K562 (cell line): Measurements from ENCODE around the gene CD52. TPM values are rescaled to one million over a fixed set of nuclear protein-coding genes. Genes with fewer than 3 reads are reported as not detected.

Source experiments
- ATAC-seq: fragments of 200-7000 bp; cut with Tn5 transposase; 3 replicates; pipeline ENCODE4 v1.9.1; 2020; ENCODE audit warnings: moderate library complexity
- BruUV-seq: library from RNA; stranded (reverse); fragments of 400-500 nt; replicated peaks from 2 replicates; lab custom pipeline; 2021; lab: Mats Ljungman, UMichigan
- CTCF ChIA-PET: fragments of 300-600 bp; formaldehyde crosslinking; extraction: SDS; loops from one replicate; lab custom pipeline; 2021; ENCODE audit warnings: low intra/inter-chr PET ratio; lab: Yijun Ruan, JAX
- POLR2A ChIA-PET: fragments of 300-600, 350-650 bp; sonication (Branson Sonifier 250); formaldehyde crosslinking; extraction: SDS; loops from one replicate; lab custom pipeline; 2021; ENCODE audit warnings: antibody characterized with exemption, inconsistent platforms; lab: Yijun Ruan, JAX
- DNase-seq, 4 experiments: peaks; one replicate each; pipeline versions ENCODE4 v3.0.0 to v3.0.0-alpha.2; 2011 to 2018; ENCODE audit warnings: low spot score in 3 of 4, mixed read lengths in 3 of 4; ENCODE audit errors: extremely low read depth in 1 of 4
- FAIRE-seq: peaks from 2 replicates; lab custom pipeline; 2011; peaks lifted over from hg19 to GRCh38; lab: Jason Lieb, UNC
- H2AFZ ChIP-seq: 2 replicates; pipeline ENCODE4 v1.6.0; 2011; ENCODE audit warnings: low read depth, low read length, control low read depth, inconsistent platforms
- H3K27ac ChIP-seq: fragments of 200-600 bp; 3 replicates; pipeline ENCODE4 v1.8.0; 2011; ENCODE audit warnings: low read depth, mild to moderate bottlenecking, control low read depth, inconsistent platforms, low read length, moderate library complexity, mixed read lengths; ENCODE audit errors: extremely low read depth
- H3K27me3 ChIP-seq, 2 experiments: fragments of 300-600 bp in 1 of 2; 2 replicates in 1 of 2; 3 replicates in 1 of 2; pipeline versions ENCODE4 v1.6.0 to v1.8.0; 2011; ENCODE audit warnings: inconsistent platforms in 2 of 2, low read length in 2 of 2, mild to moderate bottlenecking in 1 of 2, mixed read lengths in 1 of 2, moderate library complexity in 1 of 2; ENCODE audit not compliant: control insufficient read depth in 2 of 2, insufficient read depth in 2 of 2
- H3K36me3 ChIP-seq: fragments of 300-600 bp; 3 replicates; pipeline ENCODE4 v1.8.0; 2011; ENCODE audit warnings: mild to moderate bottlenecking, low read length, inconsistent platforms; ENCODE audit not compliant: control insufficient read depth, insufficient read depth
- H3K4me1 ChIP-seq, 2 experiments: fragments of 200-600 bp in 1 of 2; replicated peaks in 1 of 2; 2 replicates in 1 of 2; 3 replicates in 1 of 2; pipeline versions ENCODE4 v1.5.1 to v1.8.0; 2011; ENCODE audit warnings: inconsistent platforms in 2 of 2, low read length in 2 of 2, mild to moderate bottlenecking in 1 of 2, mixed read lengths in 1 of 2, moderate library complexity in 1 of 2; ENCODE audit not compliant: control insufficient read depth in 2 of 2, insufficient read depth in 2 of 2
- H3K4me2 ChIP-seq: 2 replicates; pipeline ENCODE4 v1.6.1; 2011; ENCODE audit warnings: low read length, control low read depth, inconsistent platforms, mixed read lengths; ENCODE audit not compliant: insufficient read depth
- H3K4me3 ChIP-seq: fragments of 200-600 bp; sonication (generic), shearing (Covaris generic); 2 replicates; pipeline ENCODE4 v1.5.1; 2016; ENCODE audit warnings: control low read depth, inconsistent platforms
- H3K79me2 ChIP-seq: fragments of 200-600 bp; 3 replicates; pipeline ENCODE4 v1.8.0; 2011; ENCODE audit warnings: low read length, inconsistent platforms; ENCODE audit not compliant: control insufficient read depth, insufficient read depth
- H3K9ac ChIP-seq, 2 experiments: 2 replicates each; pipeline versions ENCODE4 v1.6.0 to v1.6.1; 2011; ENCODE audit warnings: low read depth in 2 of 2, low read length in 2 of 2, control low read depth in 1 of 2, inconsistent platforms in 1 of 2, mild to moderate bottlenecking in 1 of 2, mixed read lengths in 1 of 2; ENCODE audit not compliant: insufficient read depth in 1 of 2
- H3K9me1 ChIP-seq: one replicate; pipeline ENCODE4 v1.6.0; 2011; ENCODE audit warnings: inconsistent platforms, mild to moderate bottlenecking, low read length, moderate library complexity; ENCODE audit not compliant: control insufficient read depth, insufficient read depth
- H3K9me3 ChIP-seq: replicated peaks from 2 replicates; pipeline ENCODE4 v1.5.1; 2011; ENCODE audit warnings: low read depth, low read length, inconsistent platforms; ENCODE audit not compliant: control insufficient read depth, insufficient read depth
- H4K20me1 ChIP-seq: replicated peaks from 2 replicates; pipeline ENCODE4 v1.6.1; 2011; ENCODE audit warnings: low read length, inconsistent platforms, mixed read lengths; ENCODE audit not compliant: control insufficient read depth, insufficient read depth
- C11orf30 ChIP-seq: fragments of 450-650 bp; IDR thresholded peaks from 2 replicates; pipeline ENCODE4 v1.6.1; 2016; ENCODE audit warnings: low read depth, mild to moderate bottlenecking
- POLR2A ChIP-seq: fragments of 450-650 bp; conservative IDR thresholded peaks from 2 replicates; pipeline ENCODE4 v1.6.1; 2016
- POLR2G ChIP-seq: fragments of 200-400 bp; formaldehyde crosslinking; IDR thresholded peaks from 2 replicates; pipeline ENCODE4 v1.6.1; 2017; ENCODE audit warnings: low read depth, mild to moderate bottlenecking, antibody characterized with exemption, low read length, moderate library complexity
- RBFOX2 ChIP-seq: fragments of 200-400 bp; formaldehyde crosslinking; IDR thresholded peaks from 2 replicates; pipeline ENCODE4 v1.6.1; 2017; ENCODE audit warnings: low read depth, mild to moderate bottlenecking, low read length, moderate library complexity
- WGBS: fragments of 100-300 bp; shearing (Covaris generic); methylation state at CpG from one replicate; pipeline ENCODE4 v1.1.6; 2016; ENCODE audit warnings: low coverage, mixed read lengths; ENCODE audit not compliant: insufficient coverage; ENCODE audit errors: missing lambda C conversion rate; 5-methylcytosine and 5-hydroxymethylcytosine counted together
- in situ Hi-C: fragments of 300-500 bp; cut with MboI; formaldehyde crosslinking; loops from 4 replicates; pipeline ENCODE4 v1.15.0; 2018; ENCODE audit warnings: inconsistent platforms, mixed read lengths
- intact Hi-C: fragments of 100-400 bp; cut with micrococcal nuclease; formaldehyde crosslinking; loops from 2 replicates; pipeline ENCODE4 v1.14.2; 2022
- polyA plus RNA-seq, 8 experiments: library from polyadenylated mRNA; depleted of rRNA in 4 of 8; stranded (reverse) in 5 of 8; unstranded in 3 of 8; fragments of >200 nt; fragmentation: Nextera tagmentation in 2 of 8; fragmentation: Illumina TruSeq in 1 of 8; extraction: Ambion mirVana in 2 of 8; extraction: Trizol in 1 of 8; gene quantifications; 2 replicates each; pipeline versions ENCODE4 v1.2.1 to v1.2.3, GENCODE V29; 2011 to 2014; ENCODE audit warnings: inconsistent platforms in 1 of 8, missing spikeins in 1 of 8
- total RNA-seq, 7 experiments: library from RNA; depleted of rRNA in 6 of 7; stranded (reverse); fragments of >200 nt in 6 of 7; fragmentation: Illumina TruSeq in 2 of 7; extraction: Trizol in 2 of 7; gene quantifications; 2 replicates each; pipeline versions ENCODE4 v1.2.1 to v1.2.3, GENCODE V29; 2011 to 2021; ENCODE audit warnings: low replicate concordance in 1 of 7
- TF ChIP-seq, protein P1 (sequence below): sonication (generic); formaldehyde crosslinking; IDR thresholded peaks from 2 replicates; pipeline ENCODE4 v1.5.0; 2020; ENCODE audit warnings: missing genetic modification reagents

Gene CD52
- total and polyA plus RNA-seq, 9 of the 15 experiments (the other 6 are each of a cell fraction or from before 2014, with no cell fraction given), result 34.9 to 488 (median 173) TPM

DNA sequence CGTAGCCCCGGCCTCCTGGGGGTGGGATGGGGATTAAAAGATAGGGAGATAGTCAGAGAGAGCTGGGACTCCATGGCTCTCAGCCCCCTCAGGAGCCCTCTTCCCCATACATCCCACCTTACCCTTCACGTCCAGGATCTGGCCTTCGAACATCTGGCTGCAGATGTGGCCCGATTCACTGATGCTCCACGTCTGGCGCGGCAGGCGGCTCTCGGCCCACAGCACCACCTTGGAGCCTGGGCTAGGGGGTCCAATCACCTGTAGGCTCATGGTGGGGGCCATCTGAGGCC is 4.2 kb downstream of the CD52 start:
- Histone ChIP-seq H3K9me3 (no peaks in the 10 kb centered on the region), H3K9me1 (no peaks in the 10 kb centered on the region), H3K4me2 (no peak overlapping the region), H3K27ac (no peak overlapping the region), H3K4me1 (peaks cover 34 to 47% of the 10 kb centered on the region in 2 experiments)
- no peak for ATAC-seq
- intact Hi-C loops, result loop anchor here (5.0 kb wide), 1 partner anchor 210 kb away; the partner anchor contains the start of gene PDIK1L
- no TSS peak for BruUV-seq
- no peak for FAIRE-seq
- CTCF ChIA-PET, result interaction anchor here (0.5 to 4.4 kb wide), 6 partner anchors 36 to 216 kb away, joined by 3 to 31 read pairs (median 6); no protein-coding TSS in a partner anchor
- 0 out of 2 replicates have a peak, but pooled peaks have one; percentile 30 for TF ChIP-seq POLR2G
- TF ChIP-seq C11orf30, result no peak
- TF ChIP-seq POLR2A, result no peak
- TF ChIP-seq RBFOX2, result 0 out of 2 replicates have a peak, but pooled peaks have one; percentile 27
- TF ChIP-seq, protein P1, sequence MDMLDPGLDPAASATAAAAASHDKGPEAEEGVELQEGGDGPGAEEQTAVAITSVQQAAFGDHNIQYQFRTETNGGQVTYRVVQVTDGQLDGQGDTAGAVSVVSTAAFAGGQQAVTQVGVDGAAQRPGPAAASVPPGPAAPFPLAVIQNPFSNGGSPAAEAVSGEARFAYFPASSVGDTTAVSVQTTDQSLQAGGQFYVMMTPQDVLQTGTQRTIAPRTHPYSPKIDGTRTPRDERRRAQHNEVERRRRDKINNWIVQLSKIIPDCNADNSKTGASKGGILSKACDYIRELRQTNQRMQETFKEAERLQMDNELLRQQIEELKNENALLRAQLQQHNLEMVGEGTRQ (CRISPR knock-in tag), result 0 out of 2 replicates have a peak, but pooled peaks have one; percentile 24
- TF ChIP-seq, all 486 proteins: peak for 3
- H2AFZ ChIP-seq, result no peak overlapping the region
- H3K36me3 ChIP-seq, result peaks cover 19% of the 10 kb centered on the region; the same call in 2 of the 3 replicates
- 31% methylated on average over 10 of the region's 10 CpGs for WGBS
- peak overlapping the region in 1 of 2 experiments; percentile 65; a peak in 2 of 4 replicates for H3K9ac ChIP-seq
- no peak overlapping the region for H3K4me3 ChIP-seq
- DNase-seq, result no peak
- H3K27me3 ChIP-seq, result no peaks in the 10 kb centered on the region
- no peaks in the 10 kb centered on the region for H4K20me1 ChIP-seq
- peaks cover 2% of the 10 kb centered on the region; the same call in 1 of the 3 replicates for H3K79me2 ChIP-seq
- in situ Hi-C loops, result loop anchor here (5.0 kb wide), 1 partner anchor 35 kb away; no protein-coding TSS in a partner anchor
- POLR2A ChIA-PET, result interaction anchor here (0.6 to 2.8 kb wide), 10 partner anchors 9 to 294 kb away, joined by 3 to 19 read pairs (median 4); partner anchors contain the start of gene SH3BGRL3
